Smooth muscle cell (in vitro differentiated cells): ENCODE measurements around the gene P2RX3. TPM values are rescaled to one million over a fixed set of nuclear protein-coding genes. Genes with fewer than 3 reads are reported as not detected.

ENCODE experiments used
- DNase-seq: peaks from one replicate; lab custom pipeline; 2025; ENCODE audit not compliant: unreplicated experiment; lab: John Stamatoyannopoulos, UW
- H2AFZ ChIP-seq: fragments of 200-600 bp; sonication (generic); 2 replicates; pipeline ENCODE4 v1.6.0; 2016; ENCODE audit warnings: antibody characterized with exemption, low read depth, mild to moderate bottlenecking
- H3F3A ChIP-seq: fragments of 200-600 bp; sonication (generic); 2 replicates; pipeline ENCODE4 v1.6.0; 2017; ENCODE audit warnings: antibody characterized with exemption, low read depth
- H3K27ac ChIP-seq: fragments of 200-600 bp; sonication (generic); 2 replicates; pipeline ENCODE4 v1.5.1; 2016; ENCODE audit warnings: low read depth, mild to moderate bottlenecking
- H3K27me3 ChIP-seq: fragments of 200-600 bp; sonication (generic); 2 replicates; pipeline ENCODE4 v1.6.1; 2016; ENCODE audit warnings: low read depth, mild to moderate bottlenecking
- H3K36me3 ChIP-seq: fragments of 200-600 bp; sonication (generic); 2 replicates; pipeline ENCODE4 v1.5.1; 2016; ENCODE audit warnings: low read depth
- H3K4me1 ChIP-seq: fragments of 200-600 bp; sonication (generic); 2 replicates; pipeline ENCODE4 v1.5.1; 2016; ENCODE audit warnings: low read depth
- H3K4me2 ChIP-seq: fragments of 200-600 bp; sonication (generic); 2 replicates; pipeline ENCODE4 v1.6.0; 2016; ENCODE audit warnings: mild to moderate bottlenecking
- H3K4me3 ChIP-seq: fragments of 200-600 bp; sonication (generic); 2 replicates; pipeline ENCODE4 v1.5.1; 2016; ENCODE audit warnings: mild to moderate bottlenecking
- H3K79me2 ChIP-seq: fragments of 200-600 bp; sonication (generic); 2 replicates; pipeline ENCODE4 v1.6.0; 2016; ENCODE audit warnings: low read depth, mild to moderate bottlenecking
- H3K9ac ChIP-seq: fragments of 200-600 bp; sonication (generic); 2 replicates; pipeline ENCODE4 v1.6.0; 2016; ENCODE audit warnings: low read depth
- H3K9me3 ChIP-seq: fragments of 200-600 bp; sonication (generic); replicated peaks from 2 replicates; pipeline ENCODE4 v1.5.1; 2016; ENCODE audit warnings: low read depth
- H4K20me1 ChIP-seq: fragments of 200-600 bp; sonication (generic); 2 replicates; pipeline ENCODE4 v1.6.0; 2016; ENCODE audit warnings: low read depth
- CTCF ChIP-seq: fragments of 200-600 bp; sonication (generic); IDR thresholded peaks from 2 replicates; pipeline ENCODE4 v1.5.1; 2017; ENCODE audit warnings: borderline replicate concordance, mild to moderate bottlenecking, antibody characterized with exemption; ENCODE audit not compliant: insufficient read depth, poor library complexity, severe bottlenecking
- WGBS: methylation state at CpG from one replicate; pipeline ENCODE4 v1.1.7; 2016; ENCODE audit warnings: low lambda C conversion rate; 5-methylcytosine and 5-hydroxymethylcytosine counted together
- polyA plus RNA-seq: library from polyadenylated mRNA; unstranded; fragments of >200 nt; fragmentation: Nextera tagmentation; extraction: Ambion mirVana; gene quantifications from 2 replicates; pipeline ENCODE4 v1.2.1, GENCODE V29; 2016
- total RNA-seq: library from RNA; depleted of rRNA; stranded (reverse); fragments of >200 nt; gene quantifications from 2 replicates; pipeline ENCODE4 v1.2.3, GENCODE V29; 2014

Gene P2RX3
- total and polyA plus RNA-seq, 2 experiments from 2014 or later, result 0.19 TPM; not detected in 1

- 97% methylated on average over 8 of the region's 8 CpGs for WGBS
- no peaks in the 10 kb centered on the region for H3K36me3 ChIP-seq
- DNase-seq, result no peak
Measured at GRCh38 chr11:57407941-57408475, 69.9 kb downstream of the P2RX3 start.

GRCh38 chr11:57408771-57409170 lies 70.6 kb downstream of the P2RX3 start:
- Histone ChIP-seq H3F3A (no peaks in the 10 kb centered on the region), H3K9ac (no peak overlapping the region), H2AFZ (no peak overlapping the region), H3K4me3 (no peak overlapping the region), H3K27me3 (no peaks in the 10 kb centered on the region), H3K4me2 (no peak overlapping the region), H4K20me1 (no peaks in the 10 kb centered on the region), H3K27ac (no peak overlapping the region), H3K79me2 (no peaks in the 10 kb centered on the region), H3K36me3 (no peaks in the 10 kb centered on the region), H3K4me1 (no peaks in the 10 kb centered on the region), H3K9me3 (no peaks in the 10 kb centered on the region)
- 92% methylated on average over 2 of the region's 2 CpGs for WGBS
- no peak for TF ChIP-seq CTCF
- no peak for DNase-seq

More at GRCh38 chr11:57407941-57408475, 69.9 kb downstream of the P2RX3 start:
- no peak for TF ChIP-seq CTCF
- Histone ChIP-seq H3K27me3 (no peaks in the 10 kb centered on the region), H3K9ac (no peak overlapping the region), H3K4me1 (no peaks in the 10 kb centered on the region), H4K20me1 (no peaks in the 10 kb centered on the region), H3K4me2 (no peak overlapping the region), H3F3A (no peaks in the 10 kb centered on the region), H3K27ac (no peak overlapping the region), H3K79me2 (no peaks in the 10 kb centered on the region), H3K4me3 (no peak overlapping the region), H3K9me3 (no peaks in the 10 kb centered on the region), H2AFZ (no peak overlapping the region)

GRCh38 chr11:57409321-57410100 lies 71.4 kb downstream of the P2RX3 start:
- H3K4me1 ChIP-seq, result no peaks in the 10 kb centered on the region
- DNase-seq, result no peak
- H3K9ac ChIP-seq, result no peak overlapping the region
- no peak overlapping the region for H3K4me3 ChIP-seq
- no peaks in the 10 kb centered on the region for H3K9me3 ChIP-seq
- H3K27me3 ChIP-seq, result no peaks in the 10 kb centered on the region
- H2AFZ ChIP-seq, result no peak overlapping the region
- H3F3A ChIP-seq, result no peaks in the 10 kb centered on the region
- 96% methylated on average over 18 of the region's 18 CpGs for WGBS
- H3K4me2 ChIP-seq, result no peak overlapping the region
- no peaks in the 10 kb centered on the region for H3K36me3 ChIP-seq
- no peaks in the 10 kb centered on the region for H3K79me2 ChIP-seq
- H3K27ac ChIP-seq, result no peak overlapping the region
- no peaks in the 10 kb centered on the region for H4K20me1 ChIP-seq
- no peak for TF ChIP-seq CTCF

GRCh38 chr11:57410287-57410686 lies 72.1 kb downstream of the P2RX3 start:
- no peak overlapping the region for H3K4me2 ChIP-seq
- no peaks in the 10 kb centered on the region for H3K79me2 ChIP-seq
- no peaks in the 10 kb centered on the region for H3K4me1 ChIP-seq
- no peaks in the 10 kb centered on the region for H3K9me3 ChIP-seq
- no peaks in the 10 kb centered on the region for H3K36me3 ChIP-seq
- no peak overlapping the region for H3K27ac ChIP-seq
- no peak overlapping the region for H3K4me3 ChIP-seq
- no peaks in the 10 kb centered on the region for H3F3A ChIP-seq
- H4K20me1 ChIP-seq, result no peaks in the 10 kb centered on the region
- H3K27me3 ChIP-seq, result no peaks in the 10 kb centered on the region
- no peak for DNase-seq
- no peak for TF ChIP-seq CTCF
- H2AFZ ChIP-seq, result no peak overlapping the region
- no peak overlapping the region for H3K9ac ChIP-seq
